H4 (cell line): ENCODE results near the gene GOLPH3. TPM values are rescaled to one million over a fixed set of nuclear protein-coding genes. Genes with fewer than 3 reads are reported as not detected.
"Not testable (repeated sequence)": the region's sequence is repeated elsewhere in the genome, so short reads cannot be mapped to it uniquely, and the experiment has no call there.

Experiments
- DNase-seq: peaks from one replicate; pipeline ENCODE4 v3.0.0-alpha.2; 2015; ENCODE audit warnings: low spot score
- total RNA-seq: library from RNA; depleted of rRNA; stranded (reverse); fragments of >200 nt; shearing (Covaris generic); gene quantifications from 2 replicates; pipeline ENCODE4 v1.2.3, GENCODE V29; 2014; rRNA removed

GOLPH3 gene
- 41.1 and 52.2 TPM in 2 replicates for total RNA-seq

- DNase-seq = peak; percentile 80
Measured at GRCh38 chr5:32174011-32174870, at the start of gene GOLPH3. GOLPH3 (minus strand) TSS chr5:32174319; CDS start chr5:32174034, 285 bp downstream.

- DNase-seq = no peak
Measured at GRCh38 chr5:32222723-32223470, 48.8 kb upstream of the GOLPH3 start.

- DNase-seq = no peak
Measured at GRCh38 chr5:32217886-32218396, 43.8 kb upstream of the GOLPH3 start.

- DNase-seq = not testable (repeated sequence)
Measured at GRCh38 chr5:32214344-32214743, 40.2 kb upstream of the GOLPH3 start.

- DNase-seq = no peak
Measured at GRCh38 chr5:32210151-32210550, 36.0 kb upstream of the GOLPH3 start.

- not testable (repeated sequence) for DNase-seq
Measured at GRCh38 chr5:32208837-32209236, 34.7 kb upstream of the GOLPH3 start.

GRCh38 chr5:32207355-32207634 is 33.2 kb upstream of the GOLPH3 start:
- no peak for DNase-seq

GRCh38 chr5:32206509-32207354 is 32.6 kb upstream of the GOLPH3 start:
- DNase-seq = no peak

GRCh38 chr5:32206053-32206452 is 31.9 kb upstream of the GOLPH3 start:
- no peak for DNase-seq

GRCh38 chr5:32202394-32202793 is 28.3 kb upstream of the GOLPH3 start:
- no peak for DNase-seq

GRCh38 chr5:32201122-32201753 is 27.1 kb upstream of the GOLPH3 start:
- DNase-seq = no peak

- DNase-seq = no peak
Measured at GRCh38 chr5:32197032-32197431, 22.9 kb upstream of the GOLPH3 start.

GRCh38 chr5:32195265-32195664 is 21.1 kb upstream of the GOLPH3 start:
- no peak for DNase-seq

- peak; percentile 95 for DNase-seq
Measured at GRCh38 chr5:32193591-32193990, 19.5 kb upstream of the GOLPH3 start.

GRCh38 chr5:32190095-32190494 is 16.0 kb upstream of the GOLPH3 start:
- no peak for DNase-seq

- DNase-seq = no peak
Measured at GRCh38 chr5:32187675-32188074, 13.6 kb upstream of the GOLPH3 start.

GRCh38 chr5:32182463-32183063 is 8.4 kb upstream of the GOLPH3 start:
- DNase-seq = no peak

GRCh38 chr5:32173267-32174010 is 680 bp downstream of the GOLPH3 start:
- peak; percentile 36 for DNase-seq

- no peak for DNase-seq
Measured at GRCh38 chr5:32172923-32173266, 1.2 kb downstream of the GOLPH3 start.

GRCh38 chr5:32172186-32172911 is 1.8 kb downstream of the GOLPH3 start:
- DNase-seq = not testable (repeated sequence)
